ENCODE results near the gene CHST13.

Gene CHST13

DNA sequence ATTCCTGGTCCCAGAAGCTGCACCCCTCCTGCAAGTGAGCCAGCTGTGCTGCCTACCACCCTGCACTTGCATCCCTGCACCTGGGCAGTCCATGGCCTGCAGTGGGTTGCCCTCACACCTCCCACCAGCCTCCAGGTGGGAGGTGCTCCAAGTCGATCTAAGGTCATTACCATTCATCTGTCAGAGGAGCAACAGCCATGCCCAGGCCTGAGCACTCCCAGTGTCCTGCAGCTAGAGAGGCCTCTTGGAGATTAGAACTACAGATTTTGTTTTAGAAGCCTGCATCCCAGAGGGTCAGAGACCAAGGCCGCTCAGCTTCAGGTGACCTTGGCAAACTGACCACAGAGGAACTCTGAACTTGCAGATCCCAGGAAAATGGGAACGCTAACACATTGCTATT, 39.3 kb upstream of the CHST13 start:
- TF ChIP-seq, protein P1, sequence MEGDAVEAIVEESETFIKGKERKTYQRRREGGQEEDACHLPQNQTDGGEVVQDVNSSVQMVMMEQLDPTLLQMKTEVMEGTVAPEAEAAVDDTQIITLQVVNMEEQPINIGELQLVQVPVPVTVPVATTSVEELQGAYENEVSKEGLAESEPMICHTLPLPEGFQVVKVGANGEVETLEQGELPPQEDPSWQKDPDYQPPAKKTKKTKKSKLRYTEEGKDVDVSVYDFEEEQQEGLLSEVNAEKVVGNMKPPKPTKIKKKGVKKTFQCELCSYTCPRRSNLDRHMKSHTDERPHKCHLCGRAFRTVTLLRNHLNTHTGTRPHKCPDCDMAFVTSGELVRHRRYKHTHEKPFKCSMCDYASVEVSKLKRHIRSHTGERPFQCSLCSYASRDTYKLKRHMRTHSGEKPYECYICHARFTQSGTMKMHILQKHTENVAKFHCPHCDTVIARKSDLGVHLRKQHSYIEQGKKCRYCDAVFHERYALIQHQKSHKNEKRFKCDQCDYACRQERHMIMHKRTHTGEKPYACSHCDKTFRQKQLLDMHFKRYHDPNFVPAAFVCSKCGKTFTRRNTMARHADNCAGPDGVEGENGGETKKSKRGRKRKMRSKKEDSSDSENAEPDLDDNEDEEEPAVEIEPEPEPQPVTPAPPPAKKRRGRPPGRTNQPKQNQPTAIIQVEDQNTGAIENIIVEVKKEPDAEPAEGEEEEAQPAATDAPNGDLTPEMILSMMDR (IDR thresholded peaks at IDR 0.05): no peak

DNA sequence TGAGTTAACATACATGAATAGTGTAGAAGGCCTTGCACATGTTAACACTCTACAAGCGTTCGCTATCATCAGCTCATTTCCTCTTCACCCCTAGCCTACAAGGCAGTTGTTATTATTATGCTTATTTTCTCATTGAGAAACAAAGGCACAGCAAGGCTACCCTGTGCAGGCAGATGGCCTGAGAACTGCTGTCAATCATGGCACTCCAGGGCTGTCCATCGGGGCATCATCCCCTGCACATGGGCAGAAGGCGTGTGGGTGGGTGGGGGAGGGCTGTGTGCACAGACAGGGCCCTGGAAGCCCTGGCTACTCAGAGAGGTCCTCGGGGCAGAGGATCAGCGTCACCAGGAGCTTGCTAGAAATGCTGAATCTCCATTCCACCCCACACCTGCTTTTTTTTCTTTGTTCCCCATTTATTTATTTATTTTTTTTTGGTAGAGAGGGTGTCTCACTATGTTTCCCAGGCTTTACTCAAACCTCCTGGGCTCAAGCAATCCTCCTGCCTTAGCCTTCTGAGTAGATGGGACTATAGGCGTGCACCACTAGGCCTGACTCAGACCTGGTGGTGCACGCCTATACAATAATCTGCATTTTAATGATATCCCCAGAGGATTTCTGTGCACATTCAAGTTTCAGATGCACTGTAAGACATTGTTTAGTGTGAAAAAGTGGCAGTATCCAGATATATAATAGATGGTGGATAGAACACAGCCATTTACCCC, 38.6 kb upstream of the CHST13 start:
- TF ChIP-seq, protein P1 (IDR thresholded peaks at IDR 0.05): no peak

DNA sequence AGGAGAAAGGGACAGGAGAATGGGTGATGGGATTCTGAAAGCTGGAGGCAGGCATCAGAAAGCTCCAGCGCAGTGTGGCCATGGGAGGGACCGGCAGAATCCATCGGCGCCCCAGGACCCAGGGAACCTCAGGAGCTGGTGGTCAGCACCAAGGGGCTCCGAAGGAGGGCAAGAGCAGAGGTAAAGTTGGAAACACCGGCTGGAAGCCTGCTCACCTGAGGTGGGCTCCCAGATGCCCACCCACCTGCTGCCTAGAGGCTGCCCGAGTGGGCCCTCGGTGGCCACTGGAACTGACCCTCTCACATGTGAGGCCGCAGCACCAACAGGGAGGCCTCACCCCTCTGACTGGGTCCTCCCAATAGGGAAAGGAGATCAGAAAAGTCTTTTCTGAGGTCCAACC, 38.0 kb upstream of the CHST13 start:
- TF ChIP-seq, protein P1 (IDR thresholded peaks at IDR 0.05): no peak

DNA sequence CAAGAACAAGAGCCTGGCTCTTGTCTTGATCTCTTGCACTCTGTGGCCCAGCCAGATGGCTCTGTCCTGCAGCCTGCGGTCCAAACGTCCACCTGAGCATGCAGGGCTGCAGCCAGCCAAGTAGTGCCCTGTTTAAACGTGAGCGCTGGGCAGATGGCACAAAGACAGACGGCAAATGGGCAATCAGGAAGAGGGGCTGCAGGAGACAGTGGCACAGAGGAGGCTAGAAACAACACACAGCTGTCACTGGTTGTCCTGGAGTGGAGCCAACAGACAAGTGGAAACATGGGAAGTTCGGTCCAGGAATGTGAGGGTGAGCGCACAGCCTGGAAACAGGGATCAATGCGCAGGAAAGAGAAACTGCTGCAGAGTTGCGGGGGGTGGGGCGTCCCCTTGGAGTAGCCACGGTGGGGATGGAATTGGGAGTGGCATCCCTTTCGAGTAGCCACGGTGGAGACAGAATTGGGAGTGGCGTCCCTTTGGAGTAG, 37.6 kb upstream of the CHST13 start:
- TF ChIP-seq, protein P1 (IDR thresholded peaks at IDR 0.05): no peak

DNA sequence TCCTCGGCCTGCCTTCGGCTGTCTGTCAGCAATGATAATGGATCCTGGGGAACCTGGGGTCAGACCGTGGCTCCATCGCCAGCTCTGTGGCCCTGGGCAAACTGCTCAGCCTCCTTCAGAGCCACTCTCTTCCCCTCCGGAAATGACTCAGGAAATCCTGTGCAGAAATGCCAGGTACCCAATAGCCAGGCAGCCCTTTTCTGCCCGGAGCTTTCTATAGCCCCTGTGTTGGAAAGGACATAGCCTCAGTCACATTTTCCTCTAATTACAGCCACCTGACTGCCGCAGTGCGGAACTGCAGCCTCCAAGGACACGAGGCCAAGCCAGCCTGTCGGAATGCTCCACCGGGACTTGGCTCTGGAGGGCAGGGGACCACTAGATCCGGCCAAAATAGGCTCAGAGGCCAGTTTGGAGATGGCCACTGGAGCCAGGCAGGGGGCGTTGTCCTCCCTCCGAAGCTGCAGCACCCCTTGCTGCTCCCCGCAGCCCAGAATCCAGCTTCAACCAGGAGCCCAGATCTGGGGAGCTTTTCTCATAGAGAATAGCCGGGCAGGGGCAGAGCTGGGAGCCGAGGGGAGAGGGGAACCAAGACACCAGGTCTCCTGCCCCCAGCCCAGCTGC, 36.7 kb upstream of the CHST13 start:
- TF ChIP-seq, protein P1 (IDR thresholded peaks at IDR 0.05): no peak

DNA sequence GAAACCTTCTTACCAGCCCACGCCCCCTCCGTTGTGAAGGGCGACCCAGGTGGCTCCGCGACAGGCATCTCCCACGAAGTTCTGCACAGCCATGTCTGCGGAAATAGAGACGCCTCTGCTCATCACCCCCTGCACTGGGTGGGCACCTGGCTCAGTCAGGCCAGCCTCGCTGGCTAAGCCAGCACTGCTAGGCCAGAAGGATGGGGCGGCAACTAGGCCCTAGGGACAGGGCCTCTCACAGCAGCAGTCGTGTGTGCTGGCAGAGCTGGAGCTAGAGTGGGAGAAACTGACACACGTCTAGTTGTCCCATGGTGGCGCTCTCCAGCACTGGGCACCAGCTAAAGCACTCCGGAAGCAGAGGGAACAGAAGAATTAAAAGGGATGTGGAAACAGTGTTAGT, 35.8 kb upstream of the CHST13 start:
- TF ChIP-seq, protein P1 (IDR thresholded peaks at IDR 0.05): no peak

DNA sequence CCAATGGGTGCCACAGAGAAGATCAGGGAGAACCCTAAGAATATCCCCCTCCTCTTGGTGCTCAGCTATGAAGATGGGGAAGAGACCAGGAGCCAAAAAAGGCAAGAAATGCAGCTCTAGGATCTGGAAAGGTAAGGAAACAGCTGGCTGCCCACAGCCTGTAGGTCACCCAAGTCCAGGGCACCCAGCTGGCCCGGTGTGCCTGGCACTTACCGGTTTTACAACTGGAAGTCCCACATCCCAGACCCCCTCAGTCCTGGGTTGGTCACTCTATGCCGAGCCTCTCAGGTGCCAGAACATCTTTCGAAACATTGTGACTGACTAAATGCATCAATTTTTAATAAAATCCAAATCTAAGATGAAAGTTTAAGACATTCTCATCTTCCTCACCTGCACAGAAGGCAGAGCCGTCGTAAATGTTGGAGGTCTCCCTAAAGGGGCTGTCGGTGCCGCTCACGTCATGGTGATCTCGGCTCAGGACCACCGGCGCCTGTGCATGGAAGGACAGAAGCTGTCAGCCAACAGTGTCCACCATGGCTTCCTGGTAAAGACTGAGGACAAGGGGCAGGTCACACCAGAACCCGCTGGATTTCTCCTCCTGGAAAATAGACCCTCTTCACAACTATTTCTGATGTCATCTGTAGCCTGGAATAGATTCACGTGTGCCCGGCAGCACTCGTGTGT, 34.9 kb upstream of the CHST13 start:
- TF ChIP-seq, protein P1 (IDR thresholded peaks at IDR 0.05): no peak

Data from LNCAP (cell line).